ENCODE data around the gene TANGO6. TPM values are rescaled to one million over a fixed set of nuclear protein-coding genes. Genes with fewer than 3 reads are reported as not detected.

TANGO6 gene
- polyA plus RNA-seq, 1 donor (not counting 4 experiments of a cell fraction or from before 2014, with no cell fraction given) = 13.1 TPM

- H3K27ac ChIP-seq (ENCODE audit: control insufficient read depth, insufficient read depth, low read length) = no peak overlapping the region
- H3K4me2 ChIP-seq (ENCODE audit: control insufficient read depth, extremely low read depth, insufficient read depth, low read depth, low read length) = peak overlapping the region; percentile 30
- H3K9ac ChIP-seq (ENCODE audit: control insufficient read depth, extremely low read depth, insufficient read depth, low read length) = no peak overlapping the region
- dilution Hi-C loops (cut with MboI; ENCODE audit: extremely low pct_ligation_motif_present, low sequenced_read_pairs) = no loop called here
- H4K20me1 ChIP-seq (ENCODE audit: control insufficient read depth, extremely low read depth, insufficient read depth, low read length) = no peaks in the 10 kb centered on the region
- no peaks in the 10 kb centered on the region for H3K9me3 ChIP-seq (ENCODE audit: control insufficient read depth, low read depth, low read length)
- no peaks in the 10 kb centered on the region for H3K9me1 ChIP-seq (ENCODE audit: control insufficient read depth, extremely low read depth, insufficient read depth, low read length)
- no peaks in the 10 kb centered on the region for H3K79me2 ChIP-seq (ENCODE audit: control insufficient read depth, insufficient read depth, low read length)
- peaks cover 7% of the 10 kb centered on the region for H3K4me1 ChIP-seq (ENCODE audit: control insufficient read depth, extremely low read depth, insufficient read depth, low read length)
- DNase-seq (ENCODE audit: low read depth, low spot score) = no peak
- TF ChIP-seq, protein P1, sequence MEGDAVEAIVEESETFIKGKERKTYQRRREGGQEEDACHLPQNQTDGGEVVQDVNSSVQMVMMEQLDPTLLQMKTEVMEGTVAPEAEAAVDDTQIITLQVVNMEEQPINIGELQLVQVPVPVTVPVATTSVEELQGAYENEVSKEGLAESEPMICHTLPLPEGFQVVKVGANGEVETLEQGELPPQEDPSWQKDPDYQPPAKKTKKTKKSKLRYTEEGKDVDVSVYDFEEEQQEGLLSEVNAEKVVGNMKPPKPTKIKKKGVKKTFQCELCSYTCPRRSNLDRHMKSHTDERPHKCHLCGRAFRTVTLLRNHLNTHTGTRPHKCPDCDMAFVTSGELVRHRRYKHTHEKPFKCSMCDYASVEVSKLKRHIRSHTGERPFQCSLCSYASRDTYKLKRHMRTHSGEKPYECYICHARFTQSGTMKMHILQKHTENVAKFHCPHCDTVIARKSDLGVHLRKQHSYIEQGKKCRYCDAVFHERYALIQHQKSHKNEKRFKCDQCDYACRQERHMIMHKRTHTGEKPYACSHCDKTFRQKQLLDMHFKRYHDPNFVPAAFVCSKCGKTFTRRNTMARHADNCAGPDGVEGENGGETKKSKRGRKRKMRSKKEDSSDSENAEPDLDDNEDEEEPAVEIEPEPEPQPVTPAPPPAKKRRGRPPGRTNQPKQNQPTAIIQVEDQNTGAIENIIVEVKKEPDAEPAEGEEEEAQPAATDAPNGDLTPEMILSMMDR (optimal IDR thresholded peaks at IDR 0.05 in 1 of 3, IDR thresholded peaks at IDR 0.05 in 1 of 3, conservative IDR thresholded peaks at IDR 0.05 in 1 of 3; ENCODE audit: extremely low read depth in 1 of 3, insufficient read depth in 2 of 3, low read length in 3 of 3) = no peak
- no peak for TF ChIP-seq EZH2 (IDR thresholded peaks at IDR 0.05; ENCODE audit: low read length)
- no peaks in the 10 kb centered on the region for H3K36me3 ChIP-seq (ENCODE audit: control insufficient read depth in 2 of 2, extremely low read depth in 1 of 2, insufficient read depth in 2 of 2, low read length in 2 of 2)
- FAIRE-seq = peak; percentile 77
- H2AFZ ChIP-seq (ENCODE audit: control insufficient read depth, low read length) = no peak overlapping the region
- H3K4me3 ChIP-seq (ENCODE audit: control insufficient read depth in 2 of 3, extremely low read depth in 1 of 3, insufficient read depth in 2 of 3, low read depth in 1 of 3, low read length in 3 of 3) = no peak overlapping the region
- no peaks in the 10 kb centered on the region for H3K27me3 ChIP-seq (ENCODE audit: control insufficient read depth, extremely low read depth, insufficient read depth, low read length)
Observed at GRCh38 chr16:69064124-69064763, 220.9 kb downstream of the TANGO6 start.

DNA sequence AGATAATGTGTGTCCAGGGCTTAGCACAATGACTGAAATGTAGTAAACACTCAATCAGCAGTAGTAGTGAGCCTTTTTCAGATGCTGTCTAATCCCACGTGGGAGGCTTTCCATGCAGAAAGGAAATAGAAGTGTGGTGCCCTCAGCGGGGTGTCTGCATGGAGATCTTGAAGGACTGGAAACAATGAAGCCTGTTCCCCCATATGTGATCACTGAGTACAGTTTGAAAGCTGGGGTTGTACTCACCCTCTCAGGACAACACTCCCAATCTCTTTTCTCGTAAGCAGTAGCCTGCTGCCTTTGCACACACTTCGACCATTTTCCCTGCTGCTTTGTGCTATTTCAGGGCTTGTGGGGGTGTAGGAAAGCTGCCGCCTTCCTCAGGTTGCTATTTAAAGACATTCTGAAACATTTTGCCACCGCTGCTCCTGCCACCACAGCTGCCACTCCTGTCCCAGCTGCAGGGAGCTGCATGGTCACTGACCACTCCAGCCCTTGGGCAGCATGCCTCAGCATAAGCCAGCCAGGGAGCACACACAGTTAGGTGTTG lies 221.5 kb downstream of the TANGO6 start:
- H3K4me2 ChIP-seq (ENCODE audit: control insufficient read depth, extremely low read depth, insufficient read depth, low read depth, low read length) = no peak overlapping the region
- H4K20me1 ChIP-seq (ENCODE audit: control insufficient read depth, extremely low read depth, insufficient read depth, low read length) = no peaks in the 10 kb centered on the region
- no peak overlapping the region for H3K9ac ChIP-seq (ENCODE audit: control insufficient read depth, extremely low read depth, insufficient read depth, low read length)
- dilution Hi-C loops (cut with MboI; ENCODE audit: extremely low pct_ligation_motif_present, low sequenced_read_pairs) = no loop called here
- no peaks in the 10 kb centered on the region for H3K27me3 ChIP-seq (ENCODE audit: control insufficient read depth, extremely low read depth, insufficient read depth, low read length)
- H3K36me3 ChIP-seq (ENCODE audit: control insufficient read depth in 2 of 2, extremely low read depth in 1 of 2, insufficient read depth in 2 of 2, low read length in 2 of 2) = no peaks in the 10 kb centered on the region
- H3K9me3 ChIP-seq (ENCODE audit: control insufficient read depth, low read depth, low read length) = no peaks in the 10 kb centered on the region
- FAIRE-seq (no peak), DNase-seq (ENCODE audit: low read depth, low spot score) (no peak)
- H3K79me2 ChIP-seq (ENCODE audit: control insufficient read depth, insufficient read depth, low read length) = no peaks in the 10 kb centered on the region
- TF ChIP-seq, protein P1 (optimal IDR thresholded peaks at IDR 0.05 in 1 of 3, IDR thresholded peaks at IDR 0.05 in 1 of 3, conservative IDR thresholded peaks at IDR 0.05 in 1 of 3; ENCODE audit: extremely low read depth in 1 of 3, insufficient read depth in 2 of 3, low read length in 3 of 3) = no peak
- TF ChIP-seq EZH2 (IDR thresholded peaks at IDR 0.05; ENCODE audit: low read length) = no peak
- H3K4me1 ChIP-seq (ENCODE audit: control insufficient read depth, extremely low read depth, insufficient read depth, low read length) = peaks cover 10% of the 10 kb centered on the region
- H3K4me3 ChIP-seq (ENCODE audit: control insufficient read depth in 2 of 3, extremely low read depth in 1 of 3, insufficient read depth in 2 of 3, low read depth in 1 of 3, low read length in 3 of 3) = no peak overlapping the region
- no peaks in the 10 kb centered on the region for H3K9me1 ChIP-seq (ENCODE audit: control insufficient read depth, extremely low read depth, insufficient read depth, low read length)
- no peak overlapping the region for H3K27ac ChIP-seq (ENCODE audit: control insufficient read depth, insufficient read depth, low read length)
- no peak overlapping the region for H2AFZ ChIP-seq (ENCODE audit: control insufficient read depth, low read length)

Data from keratinocyte (primary cell).